RWPE2 (cell line): ENCODE measurements around the gene HAS3.

Source experiments
- ATAC-seq: fragments of 200-7000 bp; cut with Tn5 transposase; 3 replicates; pipeline ENCODE4 v1.9.1; 2021; ENCODE audit warnings: low read depth
- DNase-seq: peaks from one replicate; pipeline ENCODE4 v3.0.0-alpha.2; 2020; ENCODE audit warnings: low spot score
- H3K27ac ChIP-seq: fragments of 450-650 bp; 2 replicates; pipeline ENCODE4 v1.5.1; 2017; ENCODE audit warnings: mild to moderate bottlenecking; ENCODE audit not compliant: poor library complexity, severe bottlenecking
- H3K27me3 ChIP-seq: fragments of 250-450 bp; sonication (Bioruptor Pico); 2 replicates; pipeline ENCODE4 v1.5.1; 2021; ENCODE audit warnings: mild to moderate bottlenecking, moderate library complexity; ENCODE audit not compliant: insufficient read depth, poor library complexity, severe bottlenecking
- H3K36me3 ChIP-seq: fragments of 250-450 bp; sonication (Bioruptor Pico); 2 replicates; pipeline ENCODE4 v1.5.1; 2020; ENCODE audit warnings: low read depth, mild to moderate bottlenecking, moderate library complexity
- H3K4me1 ChIP-seq: fragments of 250-450 bp; sonication (Bioruptor Pico); 2 replicates; pipeline ENCODE4 v1.5.1; 2021; ENCODE audit warnings: mild to moderate bottlenecking, moderate library complexity; ENCODE audit not compliant: insufficient read depth, poor library complexity, severe bottlenecking
- H3K4me3 ChIP-seq: fragments of 250-450 bp; sonication (Bioruptor Pico); 2 replicates; pipeline ENCODE4 v1.5.1; 2021; ENCODE audit warnings: mild to moderate bottlenecking, moderate library complexity; ENCODE audit not compliant: severe bottlenecking
- H3K9me3 ChIP-seq: fragments of 250-450 bp; sonication (Bioruptor Pico); 2 replicates; pipeline ENCODE4 v1.5.1; 2021; ENCODE audit warnings: mild to moderate bottlenecking, moderate library complexity; ENCODE audit not compliant: severe bottlenecking
- CTCF ChIP-seq: fragments of 450-650 bp; IDR thresholded peaks from one replicate; pipeline ENCODE4 v1.5.1; 2017; ENCODE audit warnings: mild to moderate bottlenecking, moderate library complexity; ENCODE audit not compliant: poor library complexity, severe bottlenecking

Gene HAS3

DNA sequence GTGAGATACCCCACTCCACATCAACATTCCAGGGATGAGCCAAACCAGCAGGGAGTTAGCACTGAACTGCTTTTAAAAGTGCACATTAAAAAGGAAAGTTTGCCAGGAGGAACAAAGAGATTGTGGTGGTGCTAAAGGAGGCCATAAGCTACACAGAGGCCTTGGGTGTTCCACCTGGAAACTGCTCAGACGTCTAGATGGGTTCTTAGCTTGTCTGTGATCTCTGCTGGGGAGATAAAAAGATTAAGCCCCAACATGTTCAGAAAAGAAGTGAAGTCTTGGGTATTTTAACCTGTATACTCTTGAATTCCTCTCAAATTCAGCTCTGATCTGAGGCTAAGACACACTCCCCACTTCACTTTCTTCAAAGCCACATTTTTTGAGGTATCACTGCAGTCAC is 10.4 kb downstream of the HAS3 start:
- Histone ChIP-seq H3K4me1 (no peaks in the 10 kb centered on the region), H3K4me3 (no peak overlapping the region), H3K27me3 (no peaks in the 10 kb centered on the region), H3K27ac (no peak overlapping the region), H3K36me3 (peaks cover 73% of the 10 kb centered on the region), H3K9me3 (no peaks in the 10 kb centered on the region)
- ATAC-seq (no peak), DNase-seq (no peak)
- no peak for TF ChIP-seq CTCF

GRCh38 chr16:69116256-69116875 is 10.9 kb downstream of the HAS3 start:
- no peak overlapping the region for H3K4me3 ChIP-seq

GRCh38 chr16:69116906-69117305 is 11.5 kb downstream of the HAS3 start:
- DNase-seq (peak; percentile 18), ATAC-seq (no peak)
- no peak overlapping the region for H3K27ac ChIP-seq
- H3K4me1 ChIP-seq, result no peaks in the 10 kb centered on the region
- no peak for TF ChIP-seq CTCF
- no peaks in the 10 kb centered on the region for H3K9me3 ChIP-seq
- no peak overlapping the region for H3K4me3 ChIP-seq
- H3K27me3 ChIP-seq, result no peaks in the 10 kb centered on the region
- H3K36me3 ChIP-seq, result peaks cover 80% of the 10 kb centered on the region

More at GRCh38 chr16:69116256-69116875, 10.9 kb downstream of the HAS3 start:
- Histone ChIP-seq H3K4me1 (no peaks in the 10 kb centered on the region), H3K27ac (no peak overlapping the region), H3K27me3 (no peaks in the 10 kb centered on the region), H3K36me3 (peaks cover 79% of the 10 kb centered on the region), H3K9me3 (no peaks in the 10 kb centered on the region)
- TF ChIP-seq CTCF, result no peak
- ATAC-seq, result no peak
- DNase-seq, result peak; percentile 9

GRCh38 chr16:69118468-69118867 is 13.0 kb downstream of the HAS3 start:
- DNase-seq (no peak), ATAC-seq (no peak)
- TF ChIP-seq CTCF, result no peak
- Histone ChIP-seq H3K4me3 (no peak overlapping the region), H3K27ac (no peak overlapping the region), H3K36me3 (peaks cover 85% of the 10 kb centered on the region), H3K9me3 (no peaks in the 10 kb centered on the region), H3K4me1 (no peaks in the 10 kb centered on the region), H3K27me3 (no peaks in the 10 kb centered on the region)

DNA sequence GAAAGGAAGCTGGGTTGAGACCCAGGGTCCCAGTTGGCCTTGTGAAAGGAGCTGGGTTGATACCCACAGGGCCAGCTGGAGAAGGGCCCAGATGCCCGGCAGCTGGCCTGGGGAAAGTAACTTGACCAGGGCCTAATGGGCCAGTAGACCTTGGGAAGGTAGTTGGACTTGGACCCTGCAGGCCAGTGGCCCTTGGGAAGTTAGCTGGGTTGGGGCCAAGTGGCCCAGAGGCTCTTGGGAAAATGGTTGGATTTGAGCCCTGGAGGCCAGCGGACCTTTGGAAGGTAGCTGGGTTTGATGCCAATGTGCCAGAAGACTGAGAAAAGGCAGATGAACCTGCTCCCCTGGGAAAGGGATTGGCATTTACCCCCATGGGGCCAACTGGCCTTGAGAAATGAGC is 13.5 kb downstream of the HAS3 start:
- ATAC-seq (no peak), DNase-seq (no peak)
- no peaks in the 10 kb centered on the region for H3K27me3 ChIP-seq
- H3K9me3 ChIP-seq, result no peaks in the 10 kb centered on the region
- H3K4me1 ChIP-seq, result no peaks in the 10 kb centered on the region
- peaks cover 88% of the 10 kb centered on the region for H3K36me3 ChIP-seq
- no peak for TF ChIP-seq CTCF
- H3K27ac ChIP-seq, result no peak overlapping the region
- no peak overlapping the region for H3K4me3 ChIP-seq
